Hepatocyte (in vitro differentiated cells): ENCODE data around the gene ATP6AP1. TPM values are rescaled to one million over a fixed set of nuclear protein-coding genes. Genes with fewer than 3 reads are reported as not detected.
A peak's percentile ranks its signal among the peaks of the same experiment; 100 is the strongest.

ENCODE experiments used
- DNase-seq: peaks from one replicate; pipeline ENCODE4 v3.0.0-alpha.2; 2016; ENCODE audit warnings: low spot score
- H2AFZ ChIP-seq: fragments of 200-600 bp; sonication (generic); 2 replicates; pipeline ENCODE4 v1.6.0; 2016; ENCODE audit warnings: antibody characterized with exemption, mild to moderate bottlenecking
- H3K27ac ChIP-seq: fragments of 200-600 bp; sonication (generic); 2 replicates; pipeline ENCODE4 v1.5.1; 2016; ENCODE audit warnings: mild to moderate bottlenecking
- H3K27me3 ChIP-seq: fragments of 200-600 bp; sonication (generic); 2 replicates; pipeline ENCODE4 v1.6.1; 2016
- H3K36me3 ChIP-seq: fragments of 200-600 bp; sonication (generic); replicated peaks from 2 replicates; pipeline ENCODE4 v1.5.1; 2016; ENCODE audit warnings: low read depth; ENCODE audit not compliant: insufficient read depth
- H3K4me1 ChIP-seq: fragments of 200-600 bp; sonication (generic); 2 replicates; pipeline ENCODE4 v1.5.1; 2016; ENCODE audit warnings: mild to moderate bottlenecking, moderate library complexity; ENCODE audit not compliant: insufficient read depth
- H3K4me2 ChIP-seq: fragments of 200-600 bp; sonication (generic); 2 replicates; pipeline ENCODE4 v1.6.0; 2016
- H3K4me3 ChIP-seq: fragments of 200-600 bp; sonication (generic); 2 replicates; pipeline ENCODE4 v1.5.1; 2016; ENCODE audit warnings: mild to moderate bottlenecking
- H3K79me2 ChIP-seq: fragments of 200-600 bp; sonication (generic); 2 replicates; pipeline ENCODE4 v1.6.0; 2017; ENCODE audit warnings: mild to moderate bottlenecking
- H3K9me2 ChIP-seq: fragments of 200-600 bp; sonication (generic); replicated peaks from 2 replicates; pipeline ENCODE4 v1.6.0; 2017; ENCODE audit warnings: mild to moderate bottlenecking; ENCODE audit not compliant: insufficient read depth
- H3K9me3 ChIP-seq: fragments of 200-600 bp; sonication (generic); 2 replicates; pipeline ENCODE4 v1.5.1; 2016; ENCODE audit warnings: low read depth, mild to moderate bottlenecking
- H4K20me1 ChIP-seq: fragments of 200-600 bp; sonication (generic); 2 replicates; pipeline ENCODE4 v1.6.0; 2016; ENCODE audit warnings: mild to moderate bottlenecking; ENCODE audit not compliant: insufficient read depth, poor library complexity, severe bottlenecking
- EZH2 ChIP-seq: fragments of 200-600 bp; sonication (generic); IDR thresholded peaks from 2 replicates; pipeline ENCODE4 v1.6.1; 2016; ENCODE audit warnings: antibody characterized with exemption, mild to moderate bottlenecking, borderline replicate concordance
- EZH2phosphoT487 ChIP-seq: fragments of 200-600 bp; sonication (generic); IDR thresholded peaks from one replicate; pipeline ENCODE4 v1.6.1; 2018; ENCODE audit warnings: antibody characterized with exemption, mild to moderate bottlenecking, low read depth, moderate library complexity; ENCODE audit not compliant: unreplicated experiment, severe bottlenecking
- WGBS: methylation state at CpG from one replicate; pipeline ENCODE4 v1.1.6; 2016; ENCODE audit warnings: low lambda C conversion rate; ENCODE audit errors: missing lambda C conversion rate; 5-methylcytosine and 5-hydroxymethylcytosine counted together
- polyA plus RNA-seq: library from polyadenylated mRNA; unstranded; fragments of >200 nt; fragmentation: Nextera tagmentation; extraction: Ambion mirVana; gene quantifications from 2 replicates; pipeline ENCODE4 v1.2.1, GENCODE V29; 2016
- total RNA-seq: library from RNA; depleted of rRNA; stranded (reverse); fragments of >200 nt; gene quantifications from 2 replicates; pipeline ENCODE4 v1.2.3, GENCODE V29; 2014
- TF ChIP-seq, protein P1 (sequence below): fragments of 200-600 bp; sonication (generic); IDR thresholded peaks from 2 replicates; pipeline ENCODE4 v1.5.1; 2016; ENCODE audit warnings: antibody characterized with exemption, mild to moderate bottlenecking; ENCODE audit not compliant: poor library complexity

ATP6AP1 gene
- total and polyA plus RNA-seq, 2 experiments from 2014 or later = 131 to 268 TPM

DNA sequence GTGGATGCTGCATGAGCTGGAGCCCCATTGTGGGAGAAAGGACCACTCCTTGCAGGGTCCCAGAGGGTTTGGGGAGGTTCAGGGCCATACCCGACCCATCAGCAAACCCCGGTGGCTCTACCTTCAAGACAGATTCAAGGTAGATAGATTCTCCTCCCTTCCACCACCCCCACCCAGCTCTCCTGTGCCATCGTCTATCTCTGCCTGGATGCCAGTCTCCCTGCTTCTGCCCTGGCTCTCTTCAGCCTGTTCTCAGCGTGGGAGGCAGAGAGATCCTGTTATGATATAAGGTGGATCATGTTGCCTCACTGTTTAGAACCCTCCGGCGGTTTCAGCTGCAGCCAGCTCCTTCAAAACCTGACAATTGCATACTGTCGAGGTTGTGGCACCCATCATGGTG is 45.2 kb downstream of the ATP6AP1 start:
- WGBS = 69% methylated on average over 7 of the region's 7 CpGs
- H3K36me3 ChIP-seq = no peaks in the 10 kb centered on the region

DNA sequence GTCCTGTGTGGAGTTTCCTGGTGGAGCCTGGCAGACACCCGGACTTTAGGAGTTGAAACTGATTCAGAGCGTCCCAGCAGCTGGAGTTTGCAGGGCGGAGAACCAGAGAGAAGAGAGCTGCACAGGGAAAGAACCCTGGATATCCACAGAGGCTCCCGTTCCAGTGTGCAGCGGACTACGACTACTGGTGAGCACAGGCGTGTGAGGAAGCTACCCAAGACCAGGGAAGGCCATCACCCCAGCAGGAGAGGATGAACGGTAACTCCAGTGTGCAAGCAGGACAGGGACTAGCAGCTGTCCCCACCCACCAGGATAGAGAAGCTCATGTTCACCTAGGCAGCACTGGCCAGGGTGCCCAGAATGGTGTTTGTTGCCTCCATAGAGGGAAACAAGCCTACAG is 48.3 kb downstream of the ATP6AP1 start:
- no peaks in the 10 kb centered on the region for H3K36me3 ChIP-seq
- H3K27me3 ChIP-seq = no peaks in the 10 kb centered on the region
- TF ChIP-seq EZH2 (no peak), EZH2phosphoT487 (no peak)
- TF ChIP-seq, protein P1, sequence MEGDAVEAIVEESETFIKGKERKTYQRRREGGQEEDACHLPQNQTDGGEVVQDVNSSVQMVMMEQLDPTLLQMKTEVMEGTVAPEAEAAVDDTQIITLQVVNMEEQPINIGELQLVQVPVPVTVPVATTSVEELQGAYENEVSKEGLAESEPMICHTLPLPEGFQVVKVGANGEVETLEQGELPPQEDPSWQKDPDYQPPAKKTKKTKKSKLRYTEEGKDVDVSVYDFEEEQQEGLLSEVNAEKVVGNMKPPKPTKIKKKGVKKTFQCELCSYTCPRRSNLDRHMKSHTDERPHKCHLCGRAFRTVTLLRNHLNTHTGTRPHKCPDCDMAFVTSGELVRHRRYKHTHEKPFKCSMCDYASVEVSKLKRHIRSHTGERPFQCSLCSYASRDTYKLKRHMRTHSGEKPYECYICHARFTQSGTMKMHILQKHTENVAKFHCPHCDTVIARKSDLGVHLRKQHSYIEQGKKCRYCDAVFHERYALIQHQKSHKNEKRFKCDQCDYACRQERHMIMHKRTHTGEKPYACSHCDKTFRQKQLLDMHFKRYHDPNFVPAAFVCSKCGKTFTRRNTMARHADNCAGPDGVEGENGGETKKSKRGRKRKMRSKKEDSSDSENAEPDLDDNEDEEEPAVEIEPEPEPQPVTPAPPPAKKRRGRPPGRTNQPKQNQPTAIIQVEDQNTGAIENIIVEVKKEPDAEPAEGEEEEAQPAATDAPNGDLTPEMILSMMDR = no peak
- no peaks in the 10 kb centered on the region for H3K79me2 ChIP-seq
- 87% methylated on average over 8 of the region's 8 CpGs for WGBS
- H4K20me1 ChIP-seq = no peaks in the 10 kb centered on the region
- H2AFZ ChIP-seq = no peak overlapping the region
- no peaks in the 10 kb centered on the region for H3K9me3 ChIP-seq
- no peak for DNase-seq
- H3K4me2 ChIP-seq = no peak overlapping the region
- no peak overlapping the region for H3K4me3 ChIP-seq
- no peak overlapping the region for H3K27ac ChIP-seq
- H3K4me1 ChIP-seq = no peaks in the 10 kb centered on the region
- no peaks in the 10 kb centered on the region for H3K9me2 ChIP-seq

More for the DNA sequence above, 45.2 kb downstream of the ATP6AP1 start:
- H4K20me1 ChIP-seq = no peaks in the 10 kb centered on the region
- TF ChIP-seq, protein P1 = no peak
- TF ChIP-seq EZH2 = no peak
- TF ChIP-seq EZH2phosphoT487 = no peak
- H3K4me3 ChIP-seq = no peak overlapping the region
- no peaks in the 10 kb centered on the region for H3K9me3 ChIP-seq
- H3K4me1 ChIP-seq = no peaks in the 10 kb centered on the region
- H3K9me2 ChIP-seq = no peaks in the 10 kb centered on the region
- H3K79me2 ChIP-seq = no peaks in the 10 kb centered on the region
- H3K27ac ChIP-seq = no peak overlapping the region
- H2AFZ ChIP-seq = no peak overlapping the region
- H3K4me2 ChIP-seq = no peak overlapping the region
- no peak for DNase-seq
- H3K27me3 ChIP-seq = no peaks in the 10 kb centered on the region

DNA sequence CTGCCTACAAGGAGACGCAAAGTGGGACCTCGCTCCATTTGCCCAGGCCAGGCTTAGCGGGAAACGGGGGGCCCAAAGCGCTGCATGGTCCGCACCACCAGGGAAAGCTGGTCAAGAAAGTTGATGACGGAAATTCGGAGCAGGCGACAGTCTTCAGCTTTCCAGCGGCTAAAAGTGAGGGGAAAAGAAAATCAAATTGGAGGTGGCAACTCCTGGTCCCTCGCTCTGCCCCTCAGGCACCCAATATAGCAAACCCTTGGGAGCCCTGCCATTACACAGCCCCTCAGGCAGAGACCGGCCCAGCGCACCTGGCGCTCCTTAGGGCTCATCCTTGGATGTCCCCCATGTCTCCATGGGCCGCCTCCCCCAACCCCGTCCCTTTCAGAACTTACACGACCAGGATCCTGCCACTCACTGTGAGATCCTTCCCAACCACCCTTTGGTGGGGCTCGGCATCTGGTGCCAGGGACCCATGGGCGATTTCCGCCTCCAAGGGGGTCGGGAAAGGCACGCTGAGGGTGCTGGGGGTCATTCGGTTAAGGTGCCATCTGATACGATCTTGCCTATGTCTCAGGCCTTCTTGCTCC is 49.5 kb downstream of the ATP6AP1 start:
- Histone ChIP-seq H3K4me1 (no peaks in the 10 kb centered on the region), H3K27me3 (no peaks in the 10 kb centered on the region), H3K27ac (peak overlapping the region; percentile 65), H3K4me3 (peak overlapping the region; percentile 39), H3K36me3 (no peaks in the 10 kb centered on the region), H3K9me2 (no peaks in the 10 kb centered on the region), H3K9me3 (no peaks in the 10 kb centered on the region), H3K4me2 (peak overlapping the region; percentile 85), H4K20me1 (no peaks in the 10 kb centered on the region), H2AFZ (no peak overlapping the region), H3K79me2 (no peaks in the 10 kb centered on the region)
- DNase-seq = no peak
- TF ChIP-seq, protein P1 = no peak
- no peak for TF ChIP-seq EZH2phosphoT487
- TF ChIP-seq EZH2 = no peak
- WGBS = 76% methylated on average over 24 of the region's 24 CpGs
